Measurements from ENCODE around the gene PAIP2.

DNA sequence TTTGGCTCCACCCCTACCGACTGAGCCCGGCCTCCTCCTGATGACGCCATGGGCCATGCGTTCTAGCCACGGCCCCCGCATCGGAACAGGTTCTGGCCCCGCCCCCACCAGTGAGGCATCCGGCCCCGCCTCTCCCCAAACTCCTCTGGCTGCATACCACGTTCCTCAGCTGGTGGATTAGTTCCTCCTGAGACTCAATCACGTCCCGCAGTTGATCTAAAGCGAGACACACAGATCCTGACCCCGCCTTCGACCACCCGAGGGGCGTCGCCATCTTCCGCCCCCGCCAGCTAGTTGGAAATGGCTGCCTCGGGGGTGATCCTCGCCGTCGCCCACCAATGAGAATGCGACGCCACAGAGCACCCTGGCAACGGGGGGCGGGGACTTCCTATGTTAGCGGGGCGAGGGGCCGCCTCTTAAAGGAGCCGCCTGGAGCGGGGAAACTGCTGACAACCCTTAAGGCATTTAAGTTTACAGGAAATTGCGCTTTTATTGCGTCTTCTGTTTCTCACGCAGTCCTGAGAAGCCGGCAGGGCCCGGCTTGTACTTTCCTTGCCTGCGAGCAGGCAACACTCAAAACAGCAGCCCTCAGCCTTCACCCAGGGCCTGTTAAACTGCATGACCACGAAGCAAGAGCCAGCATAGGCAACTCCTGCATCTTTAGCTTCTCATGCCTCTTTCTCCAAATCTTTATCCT lies 62.3 kb downstream of the PAIP2 start, which contains the start of gene SPATA24:
- TF ChIP-seq CTCF (conservative IDR thresholded peaks at IDR 0.05; ENCODE audit: low read depth, low read length) (no peak), EZH2 (IDR thresholded peaks at IDR 0.05; ENCODE audit: borderline replicate concordance, low read depth, low read length, poor library complexity, severe bottlenecking) (no peak)

Measured in A673 (cell line).